ENCODE measurements around the gene IDH3A. TPM values are rescaled to one million over a fixed set of nuclear protein-coding genes. Genes with fewer than 3 reads are reported as not detected.

IDH3A gene
- total RNA-seq, 1 experiment from 2014 or later: 40.2 TPM

DNA sequence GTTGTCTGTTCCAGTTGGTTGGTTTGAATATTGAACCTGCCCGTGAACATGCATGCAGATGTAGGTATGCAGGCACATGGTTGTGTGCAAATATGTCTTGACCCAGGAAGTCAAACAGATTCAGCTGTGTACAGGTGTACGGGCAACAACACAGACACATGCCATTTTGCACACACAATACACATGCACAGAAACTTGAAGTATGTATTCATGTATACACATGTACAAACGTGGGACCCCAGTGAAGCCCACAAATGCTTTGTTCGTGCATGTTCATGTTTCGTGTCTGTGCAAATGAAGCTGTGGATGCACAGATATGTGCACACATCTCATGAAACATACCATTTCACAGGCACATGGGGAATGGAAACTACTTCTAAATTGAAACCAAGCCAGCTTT is 30.7 kb downstream of the IDH3A start:
- H3K56ac ChIP-seq (ENCODE audit: insufficient read length, low read depth, low read length): no peak overlapping the region

More for the DNA sequence above, 30.7 kb downstream of the IDH3A start:
- H2BK120ac ChIP-seq (ENCODE audit: low read depth, low read length, poor library complexity, severe bottlenecking): no peak overlapping the region
- no peak overlapping the region for H3K4ac ChIP-seq (ENCODE audit: low read depth, low read length)
- no peak overlapping the region for H3K23ac ChIP-seq (ENCODE audit: insufficient read length, low read depth, low read length)
- H2BK5ac ChIP-seq (ENCODE audit: insufficient read length, low read length): no peak overlapping the region
- no peak overlapping the region for H3K27ac ChIP-seq (ENCODE audit: insufficient read length, low read depth, low read length)
- H3T11ph ChIP-seq (ENCODE audit: low read length): no peak overlapping the region
- H3K79me2 ChIP-seq (ENCODE audit: insufficient read depth, low read length): no peaks in the 10 kb centered on the region
- no peak overlapping the region for H4K8ac ChIP-seq (replicated peaks; ENCODE audit: insufficient read length, low read depth, low read length)
- no peaks in the 10 kb centered on the region for H3K9me3 ChIP-seq (ENCODE audit: control insufficient read depth, low read depth, low read length)
- no peaks in the 10 kb centered on the region for H3K23me2 ChIP-seq (ENCODE audit: insufficient read length, low read depth, low read length, poor library complexity, severe bottlenecking)
- H3K4me2 ChIP-seq (ENCODE audit: insufficient read depth, insufficient read length, low read length): no peak overlapping the region
- peaks cover 2 to 3% of the 10 kb centered on the region in 2 experiments; a peak in 2 of 4 replicates for H3K4me1 Mint-ChIP-seq
- no peak overlapping the region for H2AFZ ChIP-seq (ENCODE audit: low read length)
- H3K27me3 Mint-ChIP-seq (ENCODE audit: low read depth): no peaks in the 10 kb centered on the region; the same call in 1 of the 2 replicates
- no peaks in the 10 kb centered on the region for H3K9me3 Mint-ChIP-seq
- H3K4me1 ChIP-seq (ENCODE audit: insufficient read depth, low read length): no peaks in the 10 kb centered on the region
- no peak overlapping the region for H3K4me3 Mint-ChIP-seq
- no peak overlapping the region for H4K91ac ChIP-seq (ENCODE audit: insufficient read length, low read depth, low read length)
- H3K14ac ChIP-seq (ENCODE audit: insufficient read depth, low read length): no peak overlapping the region
- H3K27me3 ChIP-seq (ENCODE audit: insufficient read depth, low read length): no peaks in the 10 kb centered on the region
- H3K36me3 Mint-ChIP-seq (ENCODE audit: insufficient read depth in 1 of 3, low read depth in 3 of 3): peaks cover 0 to 2% (median 0%) of the 10 kb centered on the region in 3 experiments; a peak in 1 of 7 replicates
- no peak overlapping the region for H2BK12ac ChIP-seq (ENCODE audit: insufficient read length, low read depth, low read length)
- H3K9ac ChIP-seq (ENCODE audit: extremely low read depth, insufficient read length, low read length): no peak overlapping the region
- no peak overlapping the region for H3K18ac ChIP-seq (ENCODE audit: insufficient read length, low read depth, low read length)
- no peaks in the 10 kb centered on the region for H3K79me1 ChIP-seq (ENCODE audit: insufficient read depth, low read depth, low read length, poor library complexity, severe bottlenecking)
- DNase-seq: no peak
- WGBS (ENCODE audit: extremely low coverage, insufficient read length, low lambda C conversion rate): no CpG with 5 or more reads among the region's 5 CpGs
- no peak overlapping the region for H2BK20ac ChIP-seq (ENCODE audit: low read depth, low read length, poor library complexity, severe bottlenecking)
- no peak for TF ChIP-seq CTCF (conservative IDR thresholded peaks at IDR 0.05)
- no peak overlapping the region for H3K27ac Mint-ChIP-seq
- no peak overlapping the region for H2AK5ac ChIP-seq (ENCODE audit: insufficient read length, low read length)
- H4K20me1 ChIP-seq (ENCODE audit: control insufficient read depth, insufficient read depth, insufficient read length): no peaks in the 10 kb centered on the region
- H2BK15ac ChIP-seq (ENCODE audit: low read depth, low read length): no peak overlapping the region
- H4K5ac ChIP-seq (ENCODE audit: insufficient read length, low read depth, low read length): no peak overlapping the region
